ENCODE data around the gene PAN2. TPM values are rescaled to one million over a fixed set of nuclear protein-coding genes. Genes with fewer than 3 reads are reported as not detected.
"Not testable (repeated sequence)": the region's sequence is repeated elsewhere in the genome, so short reads cannot be mapped to it uniquely, and the experiment has no call there.

The PAN2 gene
- polyA plus RNA-seq, 1 donor from 2014 or later: 5.5 TPM

DNA sequence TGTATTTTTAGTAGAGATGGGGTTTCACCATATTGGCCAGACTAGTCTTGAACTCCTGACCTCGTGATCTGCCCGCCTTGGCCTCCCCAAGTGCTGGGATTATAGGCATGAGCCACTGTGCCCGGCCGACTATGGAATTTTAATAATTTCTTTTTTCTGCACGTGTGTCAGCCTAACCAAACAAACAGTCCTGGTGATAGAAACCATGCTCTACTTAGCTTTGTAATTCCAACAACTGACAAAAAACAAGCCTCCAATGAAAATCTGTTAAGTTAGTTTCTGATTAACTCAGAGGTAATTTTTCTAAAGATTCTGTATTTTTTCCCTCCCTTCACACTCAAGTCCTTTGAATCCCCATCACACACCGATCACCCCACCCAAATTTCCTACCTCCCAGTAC is 51.8 kb downstream of the PAN2 start:
- Mint-ChIP-seq H3K27me3 (no peaks in the 10 kb centered on the region), H3K36me3 (peaks cover 8% of the 10 kb centered on the region), H3K4me3 (peak overlapping the region in 1 of 4 donors; percentile 23), H3K27ac (peak overlapping the region in 1 of 3 donors; percentile 62), H3K4me1 (peaks cover 0 to 10% (median 7%) of the 10 kb centered on the region in 3 donors), H3K9me3 (no peaks in the 10 kb centered on the region)

GRCh38 chr12:56280849-56281248 is 53.0 kb downstream of the PAN2 start:
- H3K27me3 Mint-ChIP-seq: no peaks in the 10 kb centered on the region
- no peak overlapping the region for H3K27ac Mint-ChIP-seq
- peaks cover 0 to 7% (median 3%) of the 10 kb centered on the region in 3 donors for H3K4me1 Mint-ChIP-seq
- no peak overlapping the region for H3K4me3 Mint-ChIP-seq
- H3K36me3 Mint-ChIP-seq: peaks cover 8% of the 10 kb centered on the region
- no peaks in the 10 kb centered on the region for H3K9me3 Mint-ChIP-seq

DNA sequence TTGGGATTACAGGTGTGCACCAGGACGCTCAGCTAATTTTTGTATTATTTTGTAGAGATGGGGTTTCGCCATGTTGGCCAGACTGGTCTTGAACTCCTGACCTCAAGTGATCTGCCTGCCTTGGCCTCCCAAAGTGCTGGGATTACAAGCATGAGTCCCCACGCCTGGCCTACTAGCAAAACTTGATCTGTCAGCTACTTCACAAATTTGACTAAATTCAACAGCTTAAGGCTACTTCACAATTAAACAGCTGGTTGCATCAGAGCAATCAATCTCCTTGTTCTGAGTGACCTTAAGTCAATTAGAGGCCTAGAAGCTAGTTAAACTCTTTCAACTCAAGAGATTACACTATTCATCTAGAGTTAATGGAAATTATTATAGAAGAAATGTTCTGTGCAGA is 54.9 kb downstream of the PAN2 start:
- Mint-ChIP-seq H3K27me3 (no peaks in the 10 kb centered on the region), H3K4me1 (peaks cover 0 to 7% (median 3%) of the 10 kb centered on the region in 3 donors), H3K4me3 (no peak overlapping the region), H3K36me3 (peaks cover 8% of the 10 kb centered on the region), H3K27ac (no peak overlapping the region), H3K9me3 (no peaks in the 10 kb centered on the region)

- H3K27ac Mint-ChIP-seq: no peak overlapping the region
- H3K36me3 Mint-ChIP-seq: peaks cover 5% of the 10 kb centered on the region
- peaks cover 0 to under 1% (median 0%) of the 10 kb centered on the region in 3 donors for H3K4me1 Mint-ChIP-seq
- H3K9me3 Mint-ChIP-seq: no peaks in the 10 kb centered on the region
- no peak overlapping the region for H3K4me3 Mint-ChIP-seq
- H3K27me3 Mint-ChIP-seq: no peaks in the 10 kb centered on the region
Observed at GRCh38 chr12:56274299-56274698, 59.5 kb downstream of the PAN2 start.

- not testable (repeated sequence) for H3K9me3 Mint-ChIP-seq, H3K4me1 Mint-ChIP-seq, H3K27ac Mint-ChIP-seq, H3K4me3 Mint-ChIP-seq, H3K27me3 Mint-ChIP-seq, H3K36me3 Mint-ChIP-seq
Observed at GRCh38 chr12:56272468-56272867, 61.3 kb downstream of the PAN2 start.

DNA sequence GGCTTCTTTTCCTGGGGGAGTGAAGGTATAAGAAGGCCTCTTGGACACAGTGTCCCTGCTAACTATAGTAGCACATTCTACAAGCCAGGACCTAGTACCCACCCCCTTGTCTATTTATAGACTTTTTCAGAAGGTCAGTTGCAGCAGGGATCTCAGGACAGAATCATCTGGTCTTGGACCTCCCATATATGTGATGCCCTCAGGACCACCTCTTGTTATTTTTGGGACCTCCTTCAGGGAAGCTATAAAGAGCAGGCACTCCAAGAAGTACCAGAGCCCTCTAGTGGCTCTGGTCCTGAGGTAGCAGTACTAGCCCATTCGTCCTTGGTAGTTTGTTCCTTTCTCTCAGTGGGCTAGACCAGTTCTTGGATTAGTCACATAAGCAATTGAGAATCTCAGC is 62.8 kb downstream of the PAN2 start:
- no peak overlapping the region for H3K27ac Mint-ChIP-seq
- H3K36me3 Mint-ChIP-seq: peaks cover 2% of the 10 kb centered on the region
- no peaks in the 10 kb centered on the region for H3K27me3 Mint-ChIP-seq
- no peaks in the 10 kb centered on the region for H3K9me3 Mint-ChIP-seq
- no peak overlapping the region for H3K4me3 Mint-ChIP-seq
- H3K4me1 Mint-ChIP-seq: peaks cover 8 to 14% (median 9%) of the 10 kb centered on the region in 3 donors

GRCh38 chr12:56267443-56268071 is 66.2 kb downstream of the PAN2 start:
- H3K36me3 Mint-ChIP-seq: no peaks in the 10 kb centered on the region
- H3K4me1 Mint-ChIP-seq: peaks cover 8 to 16% (median 9%) of the 10 kb centered on the region in 3 donors
- H3K9me3 Mint-ChIP-seq: no peaks in the 10 kb centered on the region
- H3K27me3 Mint-ChIP-seq: no peaks in the 10 kb centered on the region
- peak overlapping the region; percentile 94 to 99 (median 96) for H3K4me3 Mint-ChIP-seq
- H3K27ac Mint-ChIP-seq: peak overlapping the region; percentile 76 to 93 (median 80)

DNA sequence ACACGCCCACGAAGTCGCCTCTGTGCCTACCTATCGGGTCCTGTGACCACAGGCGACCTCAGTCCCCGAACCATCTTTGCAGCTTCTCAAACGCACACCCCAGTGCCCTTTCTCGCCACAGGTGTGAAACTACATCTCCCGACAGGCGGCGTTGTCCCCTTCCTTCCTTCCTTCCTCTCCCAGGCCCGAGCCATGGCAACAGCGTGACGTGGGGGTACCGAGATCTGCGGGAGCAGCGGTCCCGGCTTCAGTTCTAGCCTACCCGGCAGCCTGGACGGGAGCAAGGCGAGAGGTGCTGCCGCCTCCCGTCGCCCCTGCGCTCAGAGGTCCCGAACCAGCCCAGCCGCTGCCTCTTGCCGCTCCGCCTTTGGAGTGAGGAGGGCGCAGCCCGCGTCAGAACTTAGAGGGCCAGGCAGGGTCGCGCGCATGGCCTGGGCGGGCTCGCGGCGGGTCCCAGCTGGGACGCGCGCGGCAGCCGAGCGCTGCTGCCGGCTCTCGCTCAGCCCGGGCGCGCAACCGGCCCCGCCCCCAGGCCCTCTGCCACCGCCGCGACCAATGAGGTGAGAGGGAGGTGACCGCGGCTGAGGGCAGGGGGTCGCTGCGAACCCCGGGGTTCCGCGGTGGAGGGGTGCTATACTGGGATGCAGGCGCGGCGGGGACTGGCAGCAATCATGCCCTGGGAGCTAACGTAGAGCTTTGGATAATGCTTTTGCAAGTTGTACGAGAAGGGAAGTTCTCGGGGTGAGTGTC is 66.9 kb downstream of the PAN2 start, which contains the start of gene COQ10A:
Gene COQ10A, plus strand, starts transcription at position 250 of the 750 bp plus-strand sequence. Its CDS starts 177 bp downstream, at position 427.
- Mint-ChIP-seq H3K4me1 (peaks cover 8 to 16% (median 9%) of the 10 kb centered on the region in 3 donors), H3K27ac (peak within 1 kb of the TSS; percentile 80 to 98 (median 93)), H3K4me3 (peak within 1 kb of the TSS; percentile 94 to 99 (median 96)), H3K9me3 (no peaks in the 10 kb centered on the region), H3K27me3 (no peaks in the 10 kb centered on the region), H3K36me3 (no peaks in the 10 kb centered on the region)

Other genes starting within 250 kb of the PAN2 start
- 112 TPM for gene PA2G4, start 229.4 kb downstream of the PAN2 start, polyA plus RNA-seq
- gene RPL41, start 217.4 kb downstream of the PAN2 start, polyA plus RNA-seq: 8,874 TPM
- 2.9 TPM for gene ZC3H10, start 215.7 kb downstream of the PAN2 start, polyA plus RNA-seq
- 156 TPM for gene ESYT1, start 205.7 kb downstream of the PAN2 start, polyA plus RNA-seq
- gene MYL6B, start 181.4 kb downstream of the PAN2 start, polyA plus RNA-seq: 25.2 TPM
- gene MYL6, start 175.6 kb downstream of the PAN2 start, polyA plus RNA-seq: 1,656 TPM
- gene SMARCC2, start 144.5 kb downstream of the PAN2 start, polyA plus RNA-seq: 81.9 TPM
- gene RNF41, start 112.1 kb downstream of the PAN2 start, polyA plus RNA-seq: 104 TPM
- 6.5 TPM for gene NABP2, start 109.7 kb downstream of the PAN2 start, polyA plus RNA-seq
- not detected for gene SLC39A5, start 103.9 kb downstream of the PAN2 start, polyA plus RNA-seq
- gene ANKRD52, start 75.6 kb downstream of the PAN2 start, polyA plus RNA-seq: 19.6 TPM
- gene COQ10A, start 67.1 kb downstream of the PAN2 start, polyA plus RNA-seq: 15.1 TPM
- gene CS, start 33.7 kb downstream of the PAN2 start, polyA plus RNA-seq: 79.3 TPM
- gene CNPY2, start 18.0 kb downstream of the PAN2 start, polyA plus RNA-seq: 160 TPM
- gene IL23A, start 4.9 kb upstream of the PAN2 start, polyA plus RNA-seq: 12.4 TPM
- 87.7 TPM for gene STAT2, start 26.1 kb upstream of the PAN2 start, polyA plus RNA-seq
- gene APOF, start 28.9 kb upstream of the PAN2 start, polyA plus RNA-seq: not detected
- gene TIMELESS, start 115.4 kb upstream of the PAN2 start, polyA plus RNA-seq: 14.3 TPM
- gene MIP, start 120.7 kb upstream of the PAN2 start, polyA plus RNA-seq: not detected
- gene SPRYD4, start 134.6 kb upstream of the PAN2 start, polyA plus RNA-seq: 1.3 TPM
- gene GLS2, start 154.2 kb upstream of the PAN2 start, polyA plus RNA-seq: 3.8 TPM
- gene RBMS2, start 187.8 kb upstream of the PAN2 start, polyA plus RNA-seq: 0.28 TPM